Measurements from ENCODE around the gene WDFY2. TPM values are rescaled to one million over a fixed set of nuclear protein-coding genes. Genes with fewer than 3 reads are reported as not detected.

The WDFY2 gene
- total and polyA plus RNA-seq, 10 of the 15 experiments (the other 5 are each of a cell fraction or from before 2014, with no cell fraction given), result 2.1 to 13.0 (median 8.1) TPM

DNA sequence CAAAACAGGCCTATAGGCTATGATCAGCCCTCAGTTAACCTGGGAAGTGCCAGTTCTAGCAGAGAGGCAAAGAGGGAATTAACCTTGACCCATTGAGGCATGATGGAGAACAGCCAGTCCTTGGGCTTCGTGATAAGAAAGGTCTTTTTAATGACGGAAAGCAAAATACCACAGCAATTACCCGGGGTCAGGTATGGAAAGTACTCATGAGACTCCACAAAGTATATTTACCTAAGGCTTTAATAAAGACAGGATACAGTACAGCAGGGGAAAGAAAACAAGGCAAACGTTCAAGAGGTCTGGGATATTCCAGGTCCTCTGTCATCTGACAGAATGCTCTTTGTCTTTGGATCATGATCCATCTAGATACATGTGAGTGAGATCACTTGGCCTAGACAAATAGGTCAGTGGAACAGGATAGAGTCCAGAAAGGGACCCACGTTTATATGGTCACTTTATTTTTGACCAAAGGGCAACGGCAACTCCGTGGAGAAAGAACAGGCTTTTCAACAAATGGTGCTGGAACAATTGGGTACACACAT lies 52.2 kb downstream of the WDFY2 start:
- TF ChIP-seq ESRRA (IDR thresholded peaks at IDR 0.05; ENCODE audit: low read length) (no peak), ZNF217 (IDR thresholded peaks at IDR 0.05) (no peak), GATAD2B (conservative IDR thresholded peaks at IDR 0.05; ENCODE audit: low read depth) (no peak), IRF4 (IDR thresholded peaks at IDR 0.05; ENCODE audit: low read depth, low read length) (no peak), EGR1 (IDR thresholded peaks at IDR 0.05; ENCODE audit: borderline replicate concordance in 1 of 2, low read depth in 2 of 2, low read length in 2 of 2) (no peak)
- intact Hi-C loops (cut with micrococcal nuclease; ENCODE audit: unreplicated experiment), result no loop called here
- H3K4me2 ChIP-seq (ENCODE audit: control insufficient read depth, insufficient read depth), result no peak overlapping the region

DNA sequence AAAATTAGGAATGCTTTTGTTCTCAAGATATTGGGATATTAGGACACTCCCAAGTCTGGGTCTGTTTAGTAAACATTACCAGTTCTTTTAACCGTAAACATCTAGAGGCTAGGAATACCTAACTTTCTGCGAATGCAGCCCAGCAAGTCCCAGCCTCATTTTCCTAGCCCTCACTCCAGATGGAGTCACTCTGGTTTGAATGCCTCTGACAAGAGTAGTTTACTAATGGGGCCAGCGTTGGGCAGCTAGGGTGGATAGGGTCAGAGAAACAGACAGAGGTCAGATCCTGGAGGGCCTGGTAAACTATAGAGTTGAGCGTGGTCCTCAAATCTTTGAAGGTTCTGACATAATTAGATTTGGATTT lies 53.6 kb downstream of the WDFY2 start:
- Histone ChIP-seq H3K9me3 (replicated peaks; ENCODE audit: control insufficient read depth, insufficient read depth, low read length) (no peaks in the 10 kb centered on the region), H2AFZ (ENCODE audit: control insufficient read depth, low read depth, low read length) (no peak overlapping the region), H3K36me3 (ENCODE audit: control insufficient read depth in 2 of 2, insufficient read depth in 2 of 2, low read length in 1 of 2) (no peaks in the 10 kb centered on the region), H4K20me1 (ENCODE audit: control insufficient read depth, insufficient read depth) (no peaks in the 10 kb centered on the region), H3K79me2 (ENCODE audit: control insufficient read depth, insufficient read depth, low read length) (peaks cover 5% of the 10 kb centered on the region), H3K4me2 (ENCODE audit: control insufficient read depth, insufficient read depth) (no peak overlapping the region), H3K4me1 (ENCODE audit: control insufficient read depth, insufficient read depth, low read length) (peaks cover 4% of the 10 kb centered on the region; the same call in 1 of the 2 replicates), H3K27me3 (replicated peaks in 1 of 2; ENCODE audit: control insufficient read depth in 2 of 2, insufficient read depth in 2 of 2, low read length in 1 of 2) (no peaks in the 10 kb centered on the region), H3K27ac (ENCODE audit: control insufficient read depth, insufficient read depth) (no peak overlapping the region), H3K4me3 (no peak overlapping the region), H3K9ac (ENCODE audit: control insufficient read depth, insufficient read depth, low read length) (no peak overlapping the region)
- ChIA-PET SMC1A (ENCODE audit: uncharacterized antibody, unreplicated experiment) (interaction anchor here (1.0 to 1.2 kb wide), 2 partner anchors 24 to 112 kb away, joined by 3 read pairs; no protein-coding TSS in a partner anchor), POLR2A (interaction anchor here (0.5 to 1.2 kb wide), 2 partner anchors 9 to 24 kb away, joined by 5 to 10 read pairs; no protein-coding TSS in a partner anchor), CTCF (no interaction called here), RAD21 (ENCODE audit: unreplicated experiment) (interaction anchor here (0.6 kb wide), 1 partner anchor 185 kb away, joined by 3 read pairs; no protein-coding TSS in a partner anchor)
- no peak for FAIRE-seq
- ATAC-seq, result no peak
- no TSS peak for BruUV-seq (replicated peaks)
- DNase-seq (ENCODE audit: low read depth, low spot score), result no peak
- 92% methylated on average over 4 of the region's 4 CpGs for WGBS (ENCODE audit: insufficient coverage, insufficient replicate concordance, low lambda C conversion rate, missing lambda C conversion rate)
- intact Hi-C loops (cut with micrococcal nuclease; ENCODE audit: unreplicated experiment), result no loop called here
- in situ Hi-C loops (cut with MboI), result no loop called here
- TF ChIP-seq RAD21 (IDR thresholded peaks at IDR 0.05; ENCODE audit: insufficient read depth, low read depth, low read length) (no peak), CBX3 (IDR thresholded peaks at IDR 0.05; ENCODE audit: borderline replicate concordance, low read depth) (no peak), SP1 (IDR thresholded peaks at IDR 0.05; ENCODE audit: low read depth, low read length) (no peak), STAT3 (IDR thresholded peaks at IDR 0.05; ENCODE audit: low read depth, low read length) (no peak), PRDM15 (CRISPR knock-in tag; IDR thresholded peaks at IDR 0.05) (no peak), TAF1 (IDR thresholded peaks at IDR 0.05; ENCODE audit: borderline replicate concordance, low read depth, low read length) (no peak)
- TF ChIP-seq, protein P1, sequence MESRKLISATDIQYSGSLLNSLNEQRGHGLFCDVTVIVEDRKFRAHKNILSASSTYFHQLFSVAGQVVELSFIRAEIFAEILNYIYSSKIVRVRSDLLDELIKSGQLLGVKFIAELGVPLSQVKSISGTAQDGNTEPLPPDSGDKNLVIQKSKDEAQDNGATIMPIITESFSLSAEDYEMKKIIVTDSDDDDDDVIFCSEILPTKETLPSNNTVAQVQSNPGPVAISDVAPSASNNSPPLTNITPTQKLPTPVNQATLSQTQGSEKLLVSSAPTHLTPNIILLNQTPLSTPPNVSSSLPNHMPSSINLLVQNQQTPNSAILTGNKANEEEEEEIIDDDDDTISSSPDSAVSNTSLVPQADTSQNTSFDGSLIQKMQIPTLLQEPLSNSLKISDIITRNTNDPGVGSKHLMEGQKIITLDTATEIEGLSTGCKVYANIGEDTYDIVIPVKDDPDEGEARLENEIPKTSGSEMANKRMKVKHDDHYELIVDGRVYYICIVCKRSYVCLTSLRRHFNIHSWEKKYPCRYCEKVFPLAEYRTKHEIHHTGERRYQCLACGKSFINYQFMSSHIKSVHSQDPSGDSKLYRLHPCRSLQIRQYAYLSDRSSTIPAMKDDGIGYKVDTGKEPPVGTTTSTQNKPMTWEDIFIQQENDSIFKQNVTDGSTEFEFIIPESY (IDR thresholded peaks at IDR 0.05), result no peak

More for the DNA sequence above, 52.2 kb downstream of the WDFY2 start:
- Histone ChIP-seq H4K20me1 (ENCODE audit: control insufficient read depth, insufficient read depth) (no peaks in the 10 kb centered on the region), H3K9me3 (replicated peaks; ENCODE audit: control insufficient read depth, insufficient read depth, low read length) (no peaks in the 10 kb centered on the region), H2AFZ (ENCODE audit: control insufficient read depth, low read depth, low read length) (no peak overlapping the region), H3K27ac (ENCODE audit: control insufficient read depth, insufficient read depth) (no peak overlapping the region), H3K36me3 (ENCODE audit: control insufficient read depth in 2 of 2, insufficient read depth in 2 of 2, low read length in 1 of 2) (no peaks in the 10 kb centered on the region), H3K79me2 (ENCODE audit: control insufficient read depth, insufficient read depth, low read length) (peaks cover 5% of the 10 kb centered on the region), H3K4me1 (ENCODE audit: control insufficient read depth, insufficient read depth, low read length) (peaks cover 4% of the 10 kb centered on the region; the same call in 1 of the 2 replicates), H3K27me3 (replicated peaks in 1 of 2; ENCODE audit: control insufficient read depth in 2 of 2, insufficient read depth in 2 of 2, low read length in 1 of 2) (no peaks in the 10 kb centered on the region), H3K4me3 (no peak overlapping the region), H3K9ac (ENCODE audit: control insufficient read depth, insufficient read depth, low read length) (no peak overlapping the region)
- ChIA-PET POLR2A (interaction anchor here (0.5 kb wide), 1 partner anchor 46 kb away, joined by 3 read pairs; no protein-coding TSS in a partner anchor), CTCF (no interaction called here), SMC1A (ENCODE audit: uncharacterized antibody, unreplicated experiment) (no interaction called here), RAD21 (ENCODE audit: unreplicated experiment) (no interaction called here)
- ATAC-seq (no peak), FAIRE-seq (no peak), DNase-seq (ENCODE audit: low read depth, low spot score) (no peak)
- in situ Hi-C loops (cut with MboI), result no loop called here
- no TSS peak for BruUV-seq (replicated peaks)
- WGBS (ENCODE audit: insufficient coverage, insufficient replicate concordance, low lambda C conversion rate, missing lambda C conversion rate), result 97% methylated on average over 7 of the region's 7 CpGs

Data from GM12878 (cell line).